Activated CD4-positive, alpha-beta T cell treated with anti-CD3 and anti-CD28 coated beads, Interleukin-2, amount 10 ng/mL, durations not matched to agents 24 days and 14 days (primary cell): ENCODE results near the gene CCDC85B. TPM values are rescaled to one million over a fixed set of nuclear protein-coding genes. Genes with fewer than 3 reads are reported as not detected.

Experiments
- DNase-seq: peaks from one replicate; pipeline ENCODE4 v3.0.0; 2022
- H3K27ac Mint-ChIP-seq: one replicate; pipeline ENCODE4 v1.8.0; 2022; ENCODE audit warnings: mild to moderate bottlenecking, mixed read lengths
- H3K27me3 Mint-ChIP-seq: one replicate; pipeline ENCODE4 v1.8.0; 2022; ENCODE audit warnings: mixed read lengths
- H3K36me3 Mint-ChIP-seq: one replicate; pipeline ENCODE4 v1.8.0; 2022; ENCODE audit warnings: low read depth, mild to moderate bottlenecking, mixed read lengths
- H3K4me1 Mint-ChIP-seq: one replicate; pipeline ENCODE4 v1.8.0; 2021; ENCODE audit warnings: mixed read lengths
- H3K4me3 Mint-ChIP-seq: one replicate; pipeline ENCODE4 v1.8.0; 2022; ENCODE audit warnings: mild to moderate bottlenecking, moderate library complexity, mixed read lengths
- H3K9me3 Mint-ChIP-seq: one replicate; pipeline ENCODE4 v1.8.0; 2021; ENCODE audit warnings: mixed read lengths
- intact Hi-C: fragments of 100-400 bp; cut with micrococcal nuclease; formaldehyde crosslinking; loops from one replicate; pipeline ENCODE4 v1.15.1; 2023
- total RNA-seq: library from RNA; stranded (reverse); gene quantifications from 2 replicates; pipeline ENCODE4 v1.2.3, GENCODE V29; 2022

Gene CCDC85B
- total RNA-seq, 1 donor from 2014 or later = 62.5 TPM

- peak; percentile 54 for DNase-seq
- H3K4me3 Mint-ChIP-seq = peak overlapping the region; percentile 39
- peak overlapping the region; percentile 78 for H3K27ac Mint-ChIP-seq
- no peaks in the 10 kb centered on the region for H3K9me3 Mint-ChIP-seq
- H3K4me1 Mint-ChIP-seq = peaks cover 46% of the 10 kb centered on the region
- H3K36me3 Mint-ChIP-seq = peaks cover 45% of the 10 kb centered on the region
- H3K27me3 Mint-ChIP-seq = no peaks in the 10 kb centered on the region
- intact Hi-C loops = no loop called here
Measured at GRCh38 chr11:65895482-65895981, 5.1 kb downstream of the CCDC85B start.

GRCh38 chr11:65896034-65896999 is 5.8 kb downstream of the CCDC85B start:
- Mint-ChIP-seq H3K4me1 (peaks cover 51% of the 10 kb centered on the region), H3K27me3 (no peaks in the 10 kb centered on the region), H3K9me3 (no peaks in the 10 kb centered on the region), H3K36me3 (peaks cover 44% of the 10 kb centered on the region), H3K27ac (peak overlapping the region; percentile 60), H3K4me3 (no peak overlapping the region)
- peak; percentile 57 for DNase-seq
- intact Hi-C loops = no loop called here

GRCh38 chr11:65897020-65897471 is 6.6 kb downstream of the CCDC85B start:
- Mint-ChIP-seq H3K4me3 (no peak overlapping the region), H3K36me3 (peaks cover 41% of the 10 kb centered on the region), H3K27me3 (peaks cover under 1% of the 10 kb centered on the region), H3K27ac (peak overlapping the region; percentile 62), H3K9me3 (no peaks in the 10 kb centered on the region), H3K4me1 (peaks cover 53% of the 10 kb centered on the region)
- intact Hi-C loops = no loop called here
- peak; percentile 56 for DNase-seq

GRCh38 chr11:65898656-65899355 is 8.3 kb downstream of the CCDC85B start:
- intact Hi-C loops = no loop called here
- Mint-ChIP-seq H3K36me3 (peaks cover 32% of the 10 kb centered on the region), H3K4me1 (peaks cover 45% of the 10 kb centered on the region)

GRCh38 chr11:65899356-65900124 is 9.1 kb downstream of the CCDC85B start:
- H3K9me3 Mint-ChIP-seq = no peaks in the 10 kb centered on the region
- peak overlapping the region; percentile 82 for H3K4me3 Mint-ChIP-seq
- peak overlapping the region; percentile 78 for H3K27ac Mint-ChIP-seq
- peaks cover 40% of the 10 kb centered on the region for H3K4me1 Mint-ChIP-seq
- peak; percentile 89 for DNase-seq
- H3K27me3 Mint-ChIP-seq = peaks cover 8% of the 10 kb centered on the region
- intact Hi-C loops = loop anchor here (1.0 to 2.0 kb wide), 5 partner anchors 11 to 103 kb away; partner anchors contain the start of genes BANF1, C11orf68, DRAP1 and EIF1AD
- H3K36me3 Mint-ChIP-seq = peaks cover 28% of the 10 kb centered on the region

More at GRCh38 chr11:65898656-65899355, 8.3 kb downstream of the CCDC85B start:
- Mint-ChIP-seq H3K4me3 (peak overlapping the region; percentile 82), H3K27ac (peak overlapping the region; percentile 82), H3K9me3 (no peaks in the 10 kb centered on the region), H3K27me3 (peaks cover 6% of the 10 kb centered on the region)
- DNase-seq = no peak

GRCh38 chr11:65900125-65900898 is 9.8 kb downstream of the CCDC85B start, which contains the start of gene FOSL1:
Gene FOSL1, minus strand, starts transcription at chr11:65900388. Its CDS starts 49 bp downstream, at chr11:65900339.
- Mint-ChIP-seq H3K36me3 (peaks cover 25% of the 10 kb centered on the region), H3K27me3 (peaks cover 10% of the 10 kb centered on the region), H3K4me1 (peaks cover 37% of the 10 kb centered on the region), H3K4me3 (peak within 1 kb of the TSS; percentile 82), H3K27ac (peak within 1 kb of the TSS; percentile 78), H3K9me3 (no peaks in the 10 kb centered on the region)
- peak; percentile 97 for DNase-seq
- intact Hi-C loops = loop anchor here (1.0 to 2.0 kb wide), 5 partner anchors 12 to 102 kb away; partner anchors contain the start of genes BANF1, C11orf68, DRAP1 and EIF1AD

- intact Hi-C loops = loop anchor here (1.0 to 2.0 kb wide), 5 partner anchors 13 to 101 kb away; partner anchors contain the start of genes BANF1, C11orf68, DRAP1 and EIF1AD
- Mint-ChIP-seq H3K36me3 (peaks cover 20% of the 10 kb centered on the region), H3K27ac (peak overlapping the region; percentile 49), H3K4me1 (peaks cover 31% of the 10 kb centered on the region), H3K27me3 (peaks cover 11% of the 10 kb centered on the region), H3K4me3 (peak overlapping the region; percentile 67), H3K9me3 (no peaks in the 10 kb centered on the region)
- DNase-seq = no peak
Measured at GRCh38 chr11:65900899-65901180, 10.4 kb downstream of the CCDC85B start.

- intact Hi-C loops = no loop called here
- H3K9me3 Mint-ChIP-seq = no peaks in the 10 kb centered on the region
- H3K27me3 Mint-ChIP-seq = peaks cover 19% of the 10 kb centered on the region
- H3K36me3 Mint-ChIP-seq = peaks cover 4% of the 10 kb centered on the region
- H3K27ac Mint-ChIP-seq = no peak overlapping the region
- no peak for DNase-seq
- peaks cover 18% of the 10 kb centered on the region for H3K4me1 Mint-ChIP-seq
- H3K4me3 Mint-ChIP-seq = no peak overlapping the region
Measured at GRCh38 chr11:65903068-65903481, 12.6 kb downstream of the CCDC85B start.

- Mint-ChIP-seq H3K27ac (no peak overlapping the region), H3K4me3 (no peak overlapping the region), H3K9me3 (no peaks in the 10 kb centered on the region), H3K4me1 (peaks cover 16% of the 10 kb centered on the region), H3K27me3 (peaks cover 21% of the 10 kb centered on the region), H3K36me3 (peaks cover 3% of the 10 kb centered on the region)
- no peak for DNase-seq
- intact Hi-C loops = no loop called here
Measured at GRCh38 chr11:65903715-65904114, 13.2 kb downstream of the CCDC85B start.

GRCh38 chr11:65906602-65907001 is 16.1 kb downstream of the CCDC85B start:
- Mint-ChIP-seq H3K4me3 (no peak overlapping the region), H3K27ac (no peak overlapping the region), H3K4me1 (peaks cover 14% of the 10 kb centered on the region), H3K36me3 (no peaks in the 10 kb centered on the region), H3K27me3 (peaks cover 21% of the 10 kb centered on the region), H3K9me3 (no peaks in the 10 kb centered on the region)
- intact Hi-C loops = no loop called here
- no peak for DNase-seq

- Mint-ChIP-seq H3K27me3 (peaks cover 21% of the 10 kb centered on the region), H3K4me1 (peaks cover 6% of the 10 kb centered on the region), H3K9me3 (no peaks in the 10 kb centered on the region), H3K27ac (no peak overlapping the region), H3K36me3 (no peaks in the 10 kb centered on the region), H3K4me3 (no peak overlapping the region)
- intact Hi-C loops = no loop called here
- no peak for DNase-seq
Measured at GRCh38 chr11:65907878-65908277, 17.4 kb downstream of the CCDC85B start.

- intact Hi-C loops = no loop called here
- H3K4me1 Mint-ChIP-seq = peaks cover 16% of the 10 kb centered on the region
- no peak overlapping the region for H3K27ac Mint-ChIP-seq
- H3K36me3 Mint-ChIP-seq = peaks cover 9% of the 10 kb centered on the region
- no peaks in the 10 kb centered on the region for H3K9me3 Mint-ChIP-seq
- peaks cover 6% of the 10 kb centered on the region for H3K27me3 Mint-ChIP-seq
- no peak overlapping the region for H3K4me3 Mint-ChIP-seq
- no peak for DNase-seq
Measured at GRCh38 chr11:65911682-65912568, 21.5 kb downstream of the CCDC85B start.
